HL-60 (cell line): ENCODE measurements around the gene GLIS1.

Experiments used
- CTCF ChIP-seq: IDR thresholded peaks from one replicate; pipeline ENCODE4 v1.5.1; 2011; ENCODE audit warnings: low read length, control low read depth, inconsistent platforms; ENCODE audit not compliant: insufficient read depth
- GABPA ChIP-seq: IDR thresholded peaks from 2 replicates; pipeline ENCODE4 v1.6.1; 2012; ENCODE audit warnings: low read depth
- POLR2AphosphoS5 ChIP-seq: IDR thresholded peaks from 2 replicates; pipeline ENCODE4 v1.6.1; 2012; ENCODE audit warnings: low read depth

GRCh38 chr1:53495633-53496345, 243.2 kb downstream of the GLIS1 start:
- TF ChIP-seq GABPA (no peak), CTCF (no peak), POLR2AphosphoS5 (no peak)
